WERI-Rb-1 (cell line): Measurements from ENCODE around the gene DCBLD2.
A peak's percentile ranks its signal among the peaks of the same experiment; 100 is the strongest.
"Not testable (repeated sequence)": the region's sequence is repeated elsewhere in the genome, so short reads cannot be mapped to it uniquely, and the experiment has no call there.

ENCODE experiments used
- DNase-seq: peaks from one replicate; pipeline ENCODE4 v3.0.0-alpha.2; 2020
- H3K27ac ChIP-seq: fragments of 250-450 bp; sonication (Bioruptor Pico); 2 replicates; pipeline ENCODE4 v1.5.1; 2020; ENCODE audit warnings: mild to moderate bottlenecking, moderate library complexity
- H3K27me3 ChIP-seq: fragments of 250-450 bp; sonication (Bioruptor Pico); 2 replicates; pipeline ENCODE4 v1.5.1; 2021; ENCODE audit warnings: mild to moderate bottlenecking, low read depth, moderate library complexity; ENCODE audit not compliant: insufficient read depth, severe bottlenecking
- H3K36me3 ChIP-seq: fragments of 250-450 bp; sonication (Bioruptor Pico); 2 replicates; pipeline ENCODE4 v1.5.1; 2020; ENCODE audit warnings: mild to moderate bottlenecking, moderate library complexity
- H3K4me3 ChIP-seq: 2 replicates; pipeline ENCODE4 v1.5.1; 2011; ENCODE audit warnings: low read depth, mild to moderate bottlenecking, control low read depth, low read length
- H3K9me3 ChIP-seq: fragments of 250-450 bp; sonication (Bioruptor Pico); 2 replicates; pipeline ENCODE4 v1.5.1; 2021; ENCODE audit warnings: mild to moderate bottlenecking, moderate library complexity; ENCODE audit not compliant: severe bottlenecking
- CTCF ChIP-seq: IDR thresholded peaks from 2 replicates; pipeline ENCODE4 v1.5.1; 2011; ENCODE audit warnings: low read depth, mild to moderate bottlenecking, control low read depth, inconsistent platforms, low read length

Gene DCBLD2

GRCh38 chr3:98877132-98877531, 24.4 kb downstream of the DCBLD2 start:
- H3K4me3 ChIP-seq: no peak overlapping the region
- no peak for DNase-seq
- no peaks in the 10 kb centered on the region for H3K27me3 ChIP-seq
- peaks cover 14% of the 10 kb centered on the region for H3K36me3 ChIP-seq
- no peak overlapping the region for H3K27ac ChIP-seq
- no peak for TF ChIP-seq CTCF
- no peaks in the 10 kb centered on the region for H3K9me3 ChIP-seq

DNA sequence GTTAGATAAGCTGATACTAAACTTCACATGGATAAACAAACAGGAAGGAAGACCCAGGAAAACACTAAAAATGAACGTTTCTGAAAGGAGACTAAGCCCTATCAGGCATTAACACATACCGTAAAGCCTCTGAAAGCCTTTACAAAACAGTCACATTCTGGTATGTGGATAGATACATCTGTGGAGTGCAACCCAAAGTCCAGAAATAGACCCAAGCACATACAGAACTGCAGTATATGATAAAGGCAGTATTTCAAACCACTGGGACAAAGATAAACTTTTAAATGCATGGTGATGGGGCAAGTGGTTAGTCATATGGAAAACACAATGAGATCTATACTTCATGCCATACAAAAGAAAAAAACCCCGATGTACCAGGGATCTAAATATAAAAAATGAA, 26.0 kb downstream of the DCBLD2 start:
- H3K36me3 ChIP-seq: peaks cover 13% of the 10 kb centered on the region
- H3K4me3 ChIP-seq: no peak overlapping the region
- TF ChIP-seq CTCF: no peak
- H3K9me3 ChIP-seq: no peaks in the 10 kb centered on the region
- H3K27me3 ChIP-seq: no peaks in the 10 kb centered on the region
- H3K27ac ChIP-seq: no peak overlapping the region
- no peak for DNase-seq

GRCh38 chr3:98874602-98875249, 26.8 kb downstream of the DCBLD2 start:
- peaks cover 10% of the 10 kb centered on the region for H3K36me3 ChIP-seq
- H3K9me3 ChIP-seq: no peaks in the 10 kb centered on the region
- TF ChIP-seq CTCF: no peak
- peak; percentile 7 for DNase-seq
- no peak overlapping the region for H3K27ac ChIP-seq
- H3K4me3 ChIP-seq: no peak overlapping the region
- no peaks in the 10 kb centered on the region for H3K27me3 ChIP-seq

DNA sequence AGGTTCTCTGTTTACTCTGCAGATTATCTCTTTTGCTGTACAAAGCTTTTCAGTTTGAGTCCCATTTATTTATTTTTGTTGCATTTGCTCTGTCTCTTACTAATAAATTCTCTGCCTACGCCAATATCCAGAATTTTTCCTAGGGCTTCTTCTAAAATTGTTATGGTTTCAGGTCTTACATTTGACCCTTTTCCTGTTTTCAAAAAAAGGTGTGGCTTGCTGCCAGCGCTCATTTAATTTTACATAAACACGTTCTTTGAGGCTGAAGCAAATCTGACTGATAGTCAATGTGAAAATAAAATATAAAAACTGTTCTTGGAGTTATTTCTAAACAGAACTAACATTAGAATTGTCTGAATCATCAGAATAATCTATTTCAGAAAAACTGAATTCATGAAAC, 32.1 kb downstream of the DCBLD2 start:
- peaks cover 10% of the 10 kb centered on the region for H3K36me3 ChIP-seq
- DNase-seq: no peak
- no peaks in the 10 kb centered on the region for H3K9me3 ChIP-seq
- no peak overlapping the region for H3K27ac ChIP-seq
- H3K4me3 ChIP-seq: no peak overlapping the region
- H3K27me3 ChIP-seq: no peaks in the 10 kb centered on the region
- no peak for TF ChIP-seq CTCF

DNA sequence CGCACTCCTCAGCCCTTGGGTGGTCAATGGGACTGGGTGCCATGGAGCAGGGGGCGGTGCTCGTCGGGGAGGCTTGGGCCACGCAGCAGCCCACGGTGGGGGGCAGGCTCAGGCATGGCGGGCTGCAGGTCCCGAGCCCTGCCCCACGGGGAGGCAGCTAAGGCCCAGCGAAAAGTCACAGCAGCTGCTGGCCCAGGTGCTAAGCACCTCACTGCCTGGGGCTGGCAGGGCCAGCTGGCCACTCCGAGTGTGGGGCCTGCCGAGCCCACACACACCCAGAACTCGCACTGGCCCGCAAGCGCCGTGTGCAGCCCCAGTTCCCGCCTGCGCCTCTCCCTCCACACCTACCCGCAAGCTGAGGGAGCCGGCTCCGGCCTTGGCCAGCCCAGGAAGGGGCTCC, 43.5 kb downstream of the DCBLD2 start:
- H3K4me3 ChIP-seq, DNase-seq, H3K27ac ChIP-seq, H3K27me3 ChIP-seq, H3K36me3 ChIP-seq, H3K9me3 ChIP-seq: not testable (repeated sequence)

GRCh38 chr3:98857258-98857657, 44.2 kb downstream of the DCBLD2 start:
- H3K36me3 ChIP-seq, DNase-seq, H3K4me3 ChIP-seq, H3K27me3 ChIP-seq, H3K27ac ChIP-seq, H3K9me3 ChIP-seq: not testable (repeated sequence)

- Histone ChIP-seq H3K4me3 (no peak overlapping the region), H3K36me3 (no peaks in the 10 kb centered on the region; the same call in 1 of the 2 replicates), H3K9me3 (no peaks in the 10 kb centered on the region), H3K27ac (no peak overlapping the region), H3K27me3 (no peaks in the 10 kb centered on the region)
- no peak for TF ChIP-seq CTCF
- no peak for DNase-seq
Measured at GRCh38 chr3:98856724-98857123, 44.8 kb downstream of the DCBLD2 start.
